UCSD-AML1 (cell line): ENCODE measurements around the gene GRB7.

Source experiments
- DNase-seq: peaks from one replicate; lab custom pipeline; 2025; ENCODE audit not compliant: unreplicated experiment; lab: John Stamatoyannopoulos, UW

The GRB7 gene

DNA sequence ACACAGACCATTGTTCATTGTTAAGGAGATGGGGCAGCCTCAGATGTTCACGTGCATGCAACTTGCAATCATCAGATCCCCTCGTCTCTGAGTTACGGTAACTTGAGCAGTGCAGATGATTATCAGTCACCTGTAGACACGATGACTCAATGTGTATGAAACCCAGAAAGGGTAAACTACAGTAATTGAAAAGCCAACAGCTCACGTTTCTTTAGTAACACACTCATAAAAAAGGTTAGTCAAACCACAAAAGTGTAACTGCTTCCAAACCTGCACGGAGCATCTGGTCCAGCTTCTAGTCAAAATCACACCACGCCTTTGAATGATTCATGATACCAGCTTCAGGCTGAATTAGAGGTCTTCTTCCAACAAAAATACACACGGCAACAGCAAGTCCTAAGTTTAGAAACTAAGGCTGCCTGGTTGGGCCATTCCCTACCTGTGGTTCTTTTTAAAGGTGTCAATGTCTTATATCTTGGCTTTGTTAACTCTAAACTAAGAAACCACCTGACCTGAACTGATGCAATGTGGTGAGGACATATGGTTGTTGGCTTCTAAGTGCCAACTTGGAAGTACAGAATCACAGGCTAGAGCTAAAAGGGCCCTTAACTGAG, 32.3 kb downstream of the GRB7 start:
- DNase-seq, result no peak

GRCh38 chr17:39772415-39772814, 34.7 kb downstream of the GRB7 start:
- no peak for DNase-seq

GRCh38 chr17:39772987-39773934, 35.5 kb downstream of the GRB7 start:
- DNase-seq, result no peak

GRCh38 chr17:39774047-39774446, 36.3 kb downstream of the GRB7 start:
- DNase-seq, result no peak

DNA sequence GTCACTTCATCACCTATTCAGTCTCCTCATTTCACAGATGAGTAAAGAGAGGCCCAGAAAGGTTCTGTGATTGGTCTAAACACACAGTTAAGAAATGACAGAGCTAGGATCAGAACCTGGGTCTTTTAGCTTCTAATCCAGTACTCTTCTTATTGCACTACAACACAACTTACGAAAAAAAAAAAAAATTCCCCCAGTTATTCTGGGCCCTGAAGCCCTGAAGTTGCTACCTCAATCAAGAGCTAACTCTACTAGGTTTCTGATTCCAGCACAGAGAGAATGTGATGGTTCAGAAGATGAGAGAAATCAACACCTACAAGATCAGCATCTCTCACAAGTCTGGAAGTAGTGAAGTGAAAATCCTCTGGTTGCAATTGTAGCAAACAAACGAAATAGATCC, 37.3 kb downstream of the GRB7 start:
- no peak for DNase-seq

DNA sequence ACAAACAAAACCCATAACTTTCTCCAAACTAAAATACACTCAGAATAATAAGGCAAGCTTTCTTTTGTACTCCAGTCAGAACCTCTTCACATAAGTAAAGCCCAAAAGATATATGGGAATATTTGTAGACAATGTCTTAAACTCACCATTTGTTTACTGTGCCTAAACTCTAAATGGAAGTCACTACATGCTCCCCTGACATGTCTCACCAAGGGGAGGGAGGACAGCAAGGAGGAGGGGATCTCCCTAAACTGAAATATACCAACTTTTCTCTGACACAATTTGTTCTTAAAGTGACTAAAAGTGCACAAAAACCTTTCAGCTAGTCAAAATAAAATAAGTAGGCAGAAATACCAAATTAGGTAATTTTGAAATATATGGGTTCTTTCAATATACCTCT, 38.5 kb downstream of the GRB7 start:
- DNase-seq, result no peak

DNA sequence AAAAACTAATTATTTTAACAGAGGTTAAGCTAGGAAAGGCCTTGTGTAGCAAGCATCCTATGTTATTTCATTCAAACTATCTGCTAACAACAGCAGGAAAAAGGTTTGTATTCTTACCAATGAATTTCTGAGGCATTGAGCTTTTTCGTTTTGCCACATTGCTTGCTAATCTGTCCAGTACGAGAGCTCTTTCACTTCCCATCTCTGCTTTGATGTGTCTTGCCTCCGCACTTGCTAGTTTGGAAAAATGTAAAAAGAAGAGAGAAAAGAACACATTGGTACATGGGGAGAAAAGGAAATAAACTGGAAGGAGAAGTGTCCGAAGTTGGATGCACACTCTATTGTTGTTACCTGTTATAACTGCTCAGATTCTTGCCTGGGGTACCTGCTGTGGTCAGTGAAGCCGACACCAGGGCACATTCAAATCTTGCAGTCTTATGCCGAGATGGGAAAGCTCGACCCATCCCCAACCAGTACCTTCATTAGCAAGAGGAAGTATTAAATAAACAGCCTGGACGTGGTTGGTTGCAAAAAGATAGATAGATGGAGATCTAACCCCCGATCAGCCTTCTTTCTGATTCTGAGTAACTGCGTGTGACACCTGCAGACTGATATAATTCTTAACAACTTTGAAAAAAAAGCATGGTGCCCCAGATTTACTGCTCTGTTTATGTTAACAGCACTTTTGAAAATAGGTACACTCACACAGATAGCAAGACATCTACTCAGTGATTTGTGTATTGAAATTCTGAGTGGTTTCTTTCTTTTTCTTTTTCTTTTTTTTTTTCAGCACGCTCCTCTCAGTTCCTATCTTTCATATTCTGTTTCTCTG, 40.0 kb downstream of the GRB7 start:
- DNase-seq, result no peak

DNA sequence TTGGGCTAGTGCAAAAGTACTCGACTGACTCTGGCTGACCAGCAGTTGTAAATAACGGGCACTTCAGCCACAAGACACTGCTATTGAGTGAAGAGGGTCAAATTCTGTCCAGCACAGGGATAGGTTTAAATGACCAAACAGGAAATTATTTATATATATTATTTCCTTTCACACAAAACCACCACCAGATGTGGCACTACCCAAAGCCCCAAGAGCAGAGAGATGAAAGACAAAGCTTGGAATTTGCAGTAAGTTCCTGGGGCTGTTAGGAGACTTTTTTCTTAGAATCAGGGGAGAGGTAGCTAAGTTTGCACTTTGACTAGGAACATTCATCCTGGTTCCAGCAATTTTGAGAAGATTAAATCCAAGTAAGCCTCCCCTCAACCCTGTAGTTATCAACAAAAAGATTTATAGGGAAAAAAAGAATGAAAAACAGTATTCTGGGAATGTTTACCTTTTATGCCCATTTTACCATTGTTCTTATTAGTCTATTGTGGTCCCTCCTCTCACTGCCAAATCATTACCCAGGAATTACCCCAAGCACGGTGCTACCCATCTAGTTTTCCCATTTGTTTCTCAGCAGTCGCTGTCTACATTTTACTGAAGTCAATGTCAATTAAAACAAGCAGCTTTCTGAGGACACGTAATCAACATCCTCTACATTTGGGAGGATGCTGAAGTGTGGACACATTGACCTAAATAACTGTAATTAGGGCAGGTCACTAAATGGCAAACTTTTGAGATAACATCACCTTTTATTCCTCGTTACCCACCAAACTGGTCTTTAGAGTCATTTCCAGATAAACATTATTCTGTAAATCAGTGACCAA, 43.5 kb downstream of the GRB7 start:
- DNase-seq, result no peak

DNA sequence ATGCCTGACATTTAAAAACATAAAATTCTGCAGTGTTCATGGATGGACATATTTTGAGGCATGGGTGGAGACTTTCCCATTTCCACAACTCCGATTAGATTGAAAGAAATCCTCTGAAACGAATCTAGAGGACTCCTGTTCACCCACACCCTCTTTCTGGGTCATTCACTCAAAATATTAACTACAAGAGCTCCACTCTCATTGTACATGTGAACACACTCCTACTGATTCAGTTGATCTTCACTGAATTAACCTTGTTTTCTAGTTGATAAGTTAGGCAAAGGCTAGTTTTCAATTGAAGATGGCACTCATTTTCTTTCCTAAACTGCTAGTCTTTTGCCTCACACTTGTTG, 44.1 kb downstream of the GRB7 start:
- DNase-seq, result no peak

DNA sequence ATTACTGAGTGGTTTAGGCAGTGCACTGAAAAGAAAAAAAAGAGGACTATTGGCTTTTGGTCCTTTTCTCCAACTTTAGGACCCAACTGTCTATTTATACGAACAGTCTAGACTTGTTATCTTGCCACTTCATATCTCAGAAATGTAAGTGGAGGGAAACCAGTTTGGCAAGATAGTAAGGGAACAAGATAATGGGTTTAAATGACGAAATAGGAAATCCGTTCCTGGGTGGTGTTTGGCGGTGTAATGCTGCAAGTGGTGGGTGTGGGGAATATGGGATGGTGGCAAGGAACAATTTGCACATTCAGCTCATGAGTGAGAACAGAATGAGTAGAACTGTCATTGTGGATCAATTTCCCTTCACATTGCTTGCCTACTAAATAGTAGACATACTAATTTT, 44.7 kb downstream of the GRB7 start:
- DNase-seq, result no peak

DNA sequence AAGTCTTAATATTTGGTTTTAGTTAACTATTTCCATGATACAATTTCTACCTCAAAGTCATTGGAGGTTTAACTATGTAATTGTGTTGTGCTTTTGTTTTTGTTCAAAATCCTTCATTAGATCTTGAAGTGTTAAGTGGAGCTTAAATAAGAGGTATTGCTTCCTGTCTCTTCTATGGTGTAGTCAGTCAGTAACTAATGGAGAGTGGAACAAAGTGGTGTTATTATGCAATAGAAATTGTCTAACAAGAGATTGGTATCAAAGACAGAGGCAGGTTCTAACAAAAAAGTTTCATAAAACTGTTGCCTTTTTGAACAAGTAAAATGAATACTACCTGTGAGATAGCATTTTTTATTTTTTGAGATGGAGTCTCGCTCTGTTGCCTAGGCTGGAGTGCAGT, 45.2 kb downstream of the GRB7 start:
- no peak for DNase-seq

DNA sequence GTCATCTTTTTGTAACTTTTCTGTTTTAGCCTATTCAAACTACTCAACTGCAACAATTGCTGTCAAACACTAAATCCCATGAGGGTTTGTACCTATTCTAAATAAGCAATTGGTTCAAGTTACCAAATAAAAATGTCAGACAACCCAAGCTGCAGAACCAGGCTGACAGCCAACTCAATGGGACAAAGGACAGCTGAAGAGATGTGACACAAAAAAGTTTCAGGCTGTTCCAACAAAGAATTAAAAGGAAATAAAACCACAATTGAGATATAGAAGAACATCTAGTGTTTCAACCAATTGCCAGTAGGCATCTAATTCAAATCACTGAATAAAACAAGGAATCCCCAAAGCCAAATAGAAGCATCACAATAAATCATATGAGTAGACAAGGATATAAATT, 49.3 kb downstream of the GRB7 start:
- DNase-seq, result no peak

DNA sequence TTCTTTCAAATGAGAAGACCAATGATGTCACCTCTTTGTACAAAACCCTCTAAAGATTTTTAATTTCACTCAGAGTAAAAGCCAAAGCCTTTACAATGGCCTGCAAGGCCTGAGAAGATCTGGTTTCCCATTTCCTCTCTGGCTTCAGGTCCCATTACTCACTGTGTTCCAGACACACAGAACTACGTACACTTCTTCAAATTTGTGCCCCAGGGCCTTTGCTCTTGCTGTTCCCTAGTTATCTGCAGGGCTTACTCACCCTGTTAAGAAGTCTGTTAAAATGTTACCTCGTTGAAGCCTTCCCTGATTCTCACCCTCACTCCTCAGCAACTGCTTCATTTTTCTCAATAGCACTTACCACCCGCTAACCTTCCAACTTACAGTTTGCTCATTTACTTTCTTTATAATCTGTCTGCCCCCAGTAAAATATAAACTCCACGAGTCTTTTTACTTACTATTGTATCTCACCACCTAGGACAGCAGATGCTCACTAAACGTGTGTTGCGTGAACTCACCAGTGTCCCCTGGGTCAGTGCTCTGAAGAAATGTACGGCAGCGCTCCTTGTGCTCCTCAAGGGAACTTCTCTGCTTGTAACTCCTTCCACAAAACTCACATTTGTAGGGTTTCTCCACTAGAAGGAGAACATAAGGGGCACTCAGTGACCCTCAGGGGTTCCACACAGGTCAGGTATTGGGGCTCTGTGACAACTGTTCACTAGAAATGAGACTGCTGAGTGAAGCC, 50.2 kb downstream of the GRB7 start:
- DNase-seq, result no peak

GRCh38 chr17:39791111-39791992, 53.6 kb downstream of the GRB7 start:
- no peak for DNase-seq

DNA sequence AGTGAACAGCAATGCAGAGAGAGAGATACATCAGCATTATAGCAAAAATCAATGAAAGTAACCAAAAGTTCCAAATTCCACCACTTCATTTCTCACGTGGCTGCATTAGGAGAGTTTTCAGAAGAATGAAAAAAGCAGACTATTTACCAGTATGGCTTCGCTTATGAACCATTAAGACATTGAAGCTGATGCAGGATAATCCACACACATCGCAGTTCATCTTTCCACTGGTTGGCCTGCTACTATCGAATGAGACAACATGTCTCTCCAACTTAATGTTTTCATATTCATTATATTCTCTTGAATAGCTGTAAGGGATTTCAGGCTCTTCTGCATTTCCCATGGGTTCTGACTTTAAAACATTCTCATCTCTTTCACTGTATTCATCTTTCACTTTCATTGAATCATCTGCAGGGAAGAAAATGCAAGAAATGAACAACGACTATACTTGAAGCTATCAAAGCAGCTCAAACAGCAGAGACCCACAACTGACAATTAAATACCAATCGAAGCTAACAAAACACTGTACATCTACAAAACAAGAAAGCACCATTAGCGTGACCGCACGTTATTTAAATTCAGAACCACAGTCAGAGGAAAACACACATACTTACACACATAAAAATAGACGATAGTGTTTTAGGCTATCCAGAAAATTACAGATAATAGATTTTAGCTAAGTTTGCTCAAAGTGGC, 54.9 kb downstream of the GRB7 start:
- no peak for DNase-seq

DNA sequence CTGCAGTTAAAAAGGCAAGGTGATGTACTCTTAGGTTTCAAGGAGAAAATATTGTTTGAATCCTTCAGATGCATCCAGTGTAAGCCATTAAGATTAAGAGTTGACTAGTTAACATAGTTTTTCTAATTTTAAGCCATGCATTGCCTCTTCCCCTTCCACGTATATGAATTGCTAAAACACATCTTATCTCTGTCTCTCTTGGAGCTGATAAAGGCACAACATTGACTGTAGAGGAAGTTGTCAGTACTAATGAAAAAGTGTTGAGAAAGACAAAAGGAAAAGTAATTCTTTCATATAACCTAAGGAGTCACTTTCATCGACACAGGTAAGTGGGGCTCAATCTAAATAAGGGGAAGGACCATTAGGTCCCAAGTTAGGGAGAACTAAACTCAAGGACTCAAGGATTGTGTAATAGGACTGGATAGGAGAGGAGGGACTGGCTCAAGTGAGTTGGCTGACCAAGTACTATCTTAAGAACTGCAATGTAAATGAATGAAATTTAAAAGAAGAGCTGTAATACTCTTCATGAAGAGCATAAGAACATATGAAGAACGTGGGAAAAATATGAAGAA, 55.6 kb downstream of the GRB7 start:
- no peak for DNase-seq

DNA sequence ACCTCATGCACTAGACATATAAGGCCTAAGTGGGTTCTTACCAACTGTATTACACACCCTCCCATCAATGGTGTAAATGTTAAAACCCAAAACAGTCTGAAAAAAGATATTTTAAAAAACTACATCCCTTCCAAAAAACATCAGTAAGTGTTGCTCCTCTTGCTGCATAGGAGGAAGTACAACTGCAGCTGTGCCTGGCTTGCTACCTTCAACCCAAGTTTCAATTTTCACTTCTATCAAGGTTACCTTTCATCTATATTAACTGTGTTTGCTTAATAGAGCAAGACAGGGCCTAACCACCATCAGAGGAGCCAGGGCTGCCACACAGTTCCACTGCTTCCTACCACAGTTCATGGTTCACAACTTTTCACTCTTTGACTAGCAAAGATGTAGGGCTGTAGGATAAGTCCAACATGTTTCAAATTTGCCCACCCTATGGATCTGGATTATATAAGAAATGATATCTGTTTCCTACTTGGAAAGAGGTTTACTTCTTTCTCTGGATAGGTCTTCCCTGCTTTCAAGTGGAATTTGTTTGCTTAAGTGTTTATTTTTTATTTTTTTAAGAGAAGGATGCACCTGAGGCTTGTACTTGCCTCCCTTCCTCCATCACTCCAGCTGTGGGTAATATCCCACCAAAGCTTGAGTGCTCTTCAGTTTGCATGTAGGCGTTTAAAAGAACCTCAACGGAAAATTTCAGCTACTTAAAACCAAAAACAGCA, 56.7 kb downstream of the GRB7 start:
- no peak for DNase-seq
